Measurements from ENCODE around the gene SIX4.

- TF ChIP-seq, protein P1, sequence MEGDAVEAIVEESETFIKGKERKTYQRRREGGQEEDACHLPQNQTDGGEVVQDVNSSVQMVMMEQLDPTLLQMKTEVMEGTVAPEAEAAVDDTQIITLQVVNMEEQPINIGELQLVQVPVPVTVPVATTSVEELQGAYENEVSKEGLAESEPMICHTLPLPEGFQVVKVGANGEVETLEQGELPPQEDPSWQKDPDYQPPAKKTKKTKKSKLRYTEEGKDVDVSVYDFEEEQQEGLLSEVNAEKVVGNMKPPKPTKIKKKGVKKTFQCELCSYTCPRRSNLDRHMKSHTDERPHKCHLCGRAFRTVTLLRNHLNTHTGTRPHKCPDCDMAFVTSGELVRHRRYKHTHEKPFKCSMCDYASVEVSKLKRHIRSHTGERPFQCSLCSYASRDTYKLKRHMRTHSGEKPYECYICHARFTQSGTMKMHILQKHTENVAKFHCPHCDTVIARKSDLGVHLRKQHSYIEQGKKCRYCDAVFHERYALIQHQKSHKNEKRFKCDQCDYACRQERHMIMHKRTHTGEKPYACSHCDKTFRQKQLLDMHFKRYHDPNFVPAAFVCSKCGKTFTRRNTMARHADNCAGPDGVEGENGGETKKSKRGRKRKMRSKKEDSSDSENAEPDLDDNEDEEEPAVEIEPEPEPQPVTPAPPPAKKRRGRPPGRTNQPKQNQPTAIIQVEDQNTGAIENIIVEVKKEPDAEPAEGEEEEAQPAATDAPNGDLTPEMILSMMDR (IDR thresholded peaks at IDR 0.05; ENCODE audit: low read depth, low read length, poor library complexity, severe bottlenecking): no peak
- TF ChIP-seq EZH2phosphoT487 (IDR thresholded peaks at IDR 0.05; ENCODE audit: borderline replicate concordance, low read length): no peak
Observed at GRCh38 chr14:60681271-60681670, 42.9 kb downstream of the SIX4 start.
